Amygdala (tissue), 56 donors: Measurements from ENCODE around the gene UGT1A9.
A peak's percentile ranks its signal among the peaks of the same experiment; 100 is the strongest.
"Not testable (repeated sequence)": the region's sequence is repeated elsewhere in the genome, so short reads cannot be mapped to it uniquely, and the experiment has no call there.

Experiments
- DNase-seq, 56 donors: peaks; one replicate each; lab custom pipeline; 2025; lab: John Stamatoyannopoulos, UW

UGT1A9 gene

GRCh38 chr2:233707940-233708644, 36.4 kb downstream of the UGT1A9 start:
- DNase-seq: peak in 2 of 56 donors; percentile 1 to 3

GRCh38 chr2:233708942-233709341, 37.2 kb downstream of the UGT1A9 start:
- DNase-seq: no peak

GRCh38 chr2:233711312-233712008, 39.8 kb downstream of the UGT1A9 start:
- DNase-seq: peak in 46 of 56 donors; percentile 2 to 76 (median 31)

- no peak for DNase-seq
These were observed 41.0 kb downstream of the UGT1A9 start, which contains the start of gene UGT1A5 for GRCh38 chr2:233712611-233713261. Gene UGT1A5, plus strand, starts transcription at chr2:233712907. Its CDS starts 85 bp downstream, at chr2:233712992.

- no peak for DNase-seq
These were observed 41.5 kb downstream of the UGT1A9 start for GRCh38 chr2:233713262-233713615.

GRCh38 chr2:233714121-233714520, 42.4 kb downstream of the UGT1A9 start:
- no peak for DNase-seq

- no peak for DNase-seq
These were observed 46.9 kb downstream of the UGT1A9 start, which contains the start of gene UGT1A4 for GRCh38 chr2:233718552-233718951. Gene UGT1A4, plus strand, starts transcription at chr2:233718736. Its CDS starts 85 bp downstream, at chr2:233718821.

GRCh38 chr2:233728723-233729301, 57.1 kb downstream of the UGT1A9 start, which contains the start of gene UGT1A3:
Gene UGT1A3, plus strand, starts transcription at chr2:233729042. Its CDS starts 85 bp downstream, at chr2:233729127.
- DNase-seq: no peak

- DNase-seq: not testable (repeated sequence)
These were observed 65.4 kb downstream of the UGT1A9 start for GRCh38 chr2:233736868-233737653.

GRCh38 chr2:233740870-233741269, 69.2 kb downstream of the UGT1A9 start:
- no peak for DNase-seq

- DNase-seq: no peak
These were observed 72.0 kb downstream of the UGT1A9 start for GRCh38 chr2:233743464-233744259.

GRCh38 chr2:233745073-233745755, 73.5 kb downstream of the UGT1A9 start:
- DNase-seq: no peak

GRCh38 chr2:233745838-233746237, 74.1 kb downstream of the UGT1A9 start:
- not testable (repeated sequence) for DNase-seq

- DNase-seq: no peak
These were observed 75.0 kb downstream of the UGT1A9 start for GRCh38 chr2:233746475-233747282.

GRCh38 chr2:233747283-233747544, 75.5 kb downstream of the UGT1A9 start:
- DNase-seq: no peak

- not testable (repeated sequence) for DNase-seq
These were observed 79.0 kb downstream of the UGT1A9 start for GRCh38 chr2:233750689-233751088.

- DNase-seq: not testable (repeated sequence)
These were observed 79.7 kb downstream of the UGT1A9 start for GRCh38 chr2:233751212-233752009.
